Measurements from ENCODE around the gene ST6GALNAC3.
A peak's percentile ranks its signal among the peaks of the same experiment; 100 is the strongest.

Gene ST6GALNAC3

GRCh38 chr1:76542359-76542758 lies 467.8 kb downstream of the ST6GALNAC3 start:
- DNase-seq: no peak

GRCh38 chr1:76543495-76543894 lies 468.9 kb downstream of the ST6GALNAC3 start:
- DNase-seq: no peak

GRCh38 chr1:76546354-76546933 lies 471.9 kb downstream of the ST6GALNAC3 start:
- no peak for DNase-seq

- no peak for DNase-seq
Observed at GRCh38 chr1:76547916-76548315, 473.4 kb downstream of the ST6GALNAC3 start.

GRCh38 chr1:76548513-76549100 lies 474.1 kb downstream of the ST6GALNAC3 start:
- DNase-seq: no peak

GRCh38 chr1:76554283-76554682 lies 479.7 kb downstream of the ST6GALNAC3 start:
- DNase-seq: no peak

- DNase-seq: no peak
Observed at GRCh38 chr1:76562292-76562691, 487.7 kb downstream of the ST6GALNAC3 start.

GRCh38 chr1:76568573-76569238 lies 494.2 kb downstream of the ST6GALNAC3 start:
- no peak for DNase-seq

- no peak for DNase-seq
Observed at GRCh38 chr1:76571248-76571647, 496.7 kb downstream of the ST6GALNAC3 start.

- no peak for DNase-seq
Observed at GRCh38 chr1:76572229-76572628, 497.7 kb downstream of the ST6GALNAC3 start.

- DNase-seq: no peak
Observed at GRCh38 chr1:76576876-76577524, 502.5 kb downstream of the ST6GALNAC3 start.

GRCh38 chr1:76577525-76578185 lies 503.1 kb downstream of the ST6GALNAC3 start:
- peak; percentile 27 for DNase-seq

- no peak for DNase-seq
Observed at GRCh38 chr1:76580206-76580605, 505.7 kb downstream of the ST6GALNAC3 start.

- DNase-seq: no peak
Observed at GRCh38 chr1:76581712-76582111, 507.2 kb downstream of the ST6GALNAC3 start.

- no peak for DNase-seq
Observed at GRCh38 chr1:76583235-76583868, 508.8 kb downstream of the ST6GALNAC3 start.

GRCh38 chr1:76583875-76584477 lies 509.4 kb downstream of the ST6GALNAC3 start:
- DNase-seq: no peak

GRCh38 chr1:76585980-76586674 lies 511.6 kb downstream of the ST6GALNAC3 start:
- no peak for DNase-seq

- DNase-seq: no peak
Observed at GRCh38 chr1:76587212-76587611, 512.7 kb downstream of the ST6GALNAC3 start.

GRCh38 chr1:76591461-76591860 lies 516.9 kb downstream of the ST6GALNAC3 start:
- DNase-seq: no peak

- DNase-seq: no peak
Observed at GRCh38 chr1:76591963-76592362, 517.4 kb downstream of the ST6GALNAC3 start.

GRCh38 chr1:76593141-76593540 lies 518.6 kb downstream of the ST6GALNAC3 start:
- no peak for DNase-seq

- no peak for DNase-seq
Observed at GRCh38 chr1:76593618-76594017, 519.1 kb downstream of the ST6GALNAC3 start.

Data from DMS 273 treated with DMSO at 0.1 percent for 48 hours (cell line).